ENCODE results near the gene PTPRE.

- TF ChIP-seq CTCF (IDR thresholded peaks at IDR 0.05): no peak
- TF ChIP-seq POLR2A (IDR thresholded peaks at IDR 0.05): no peak
- TF ChIP-seq EP300 (IDR thresholded peaks at IDR 0.05): no peak
Measured at GRCh38 chr10:127925471-127926207, 18.7 kb downstream of the PTPRE start.

All from upper lobe of left lung (tissue), 4 donors.